Hepatic stellate cell (primary cell): ENCODE results near the gene ICAM3.

Experiments
- DNase-seq: peaks from one replicate; pipeline ENCODE4 v3.0.0; 2011; ENCODE audit warnings: low spot score

ICAM3 gene

DNA sequence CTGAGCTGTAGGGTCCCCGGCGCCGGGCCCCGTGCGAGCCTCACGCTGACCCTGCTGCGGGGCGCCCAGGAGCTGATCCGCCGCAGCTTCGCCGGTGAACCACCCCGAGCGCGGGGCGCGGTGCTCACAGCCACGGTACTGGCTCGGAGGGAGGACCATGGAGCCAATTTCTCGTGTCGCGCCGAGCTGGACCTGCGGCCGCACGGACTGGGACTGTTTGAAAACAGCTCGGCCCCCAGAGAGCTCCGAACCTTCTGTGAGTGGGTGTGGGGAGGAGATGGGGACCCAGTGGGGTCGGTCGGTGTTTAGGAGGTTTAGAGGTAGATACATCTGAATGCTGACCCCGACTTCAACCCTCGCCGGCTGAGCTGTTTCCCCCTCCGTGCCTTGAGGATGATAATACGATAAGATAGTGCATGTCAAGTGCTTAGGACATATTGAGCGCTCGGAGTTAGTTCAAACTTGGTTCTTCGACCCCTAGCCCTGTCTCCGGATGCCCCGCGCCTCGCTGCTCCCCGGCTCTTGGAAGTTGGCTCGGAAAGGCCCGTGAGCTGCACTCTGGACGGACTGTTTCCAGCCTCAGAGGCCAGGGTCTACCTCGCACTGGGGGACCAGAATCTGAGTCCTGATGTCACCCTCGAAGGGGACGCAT lies 47.7 kb downstream of the ICAM3 start:
- DNase-seq, result no peak

- peak; percentile 82 for DNase-seq
Measured at GRCh38 chr19:10290876-10291553, 48.4 kb downstream of the ICAM3 start.

DNA sequence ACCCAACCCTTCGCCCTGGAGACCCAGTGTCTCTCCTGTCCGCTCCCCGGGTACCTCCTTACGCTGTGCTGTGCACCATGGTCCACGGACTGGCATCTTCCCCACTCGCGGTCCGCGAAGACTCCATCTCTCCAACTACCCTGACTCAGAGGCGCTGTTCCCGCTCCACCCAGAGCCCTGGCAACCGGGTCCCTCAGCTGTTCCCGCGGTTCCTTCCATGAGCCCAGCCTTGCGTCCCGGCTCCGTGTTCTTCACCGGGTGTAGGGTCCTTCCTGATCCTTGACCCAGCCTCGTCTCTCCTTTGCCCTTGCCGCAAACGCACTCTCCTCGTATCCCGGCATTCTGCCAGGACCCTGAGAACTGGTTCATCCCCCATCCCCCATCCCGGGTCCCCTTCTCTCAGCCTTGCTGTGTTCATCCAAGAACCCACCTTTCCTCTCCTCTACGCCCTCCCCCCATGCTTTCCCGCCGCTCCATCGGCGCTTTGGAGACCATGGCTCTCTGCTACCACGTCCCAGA lies 49.0 kb downstream of the ICAM3 start:
- no peak for DNase-seq

- peak; percentile 53 for DNase-seq
Measured at GRCh38 chr19:10289836-10290356, 49.5 kb downstream of the ICAM3 start, which contains the start of gene ICAM5. TSS of gene ICAM5 (plus strand) at chr19:10289952. CDS start at chr19:10290044, 92 bp downstream.

DNA sequence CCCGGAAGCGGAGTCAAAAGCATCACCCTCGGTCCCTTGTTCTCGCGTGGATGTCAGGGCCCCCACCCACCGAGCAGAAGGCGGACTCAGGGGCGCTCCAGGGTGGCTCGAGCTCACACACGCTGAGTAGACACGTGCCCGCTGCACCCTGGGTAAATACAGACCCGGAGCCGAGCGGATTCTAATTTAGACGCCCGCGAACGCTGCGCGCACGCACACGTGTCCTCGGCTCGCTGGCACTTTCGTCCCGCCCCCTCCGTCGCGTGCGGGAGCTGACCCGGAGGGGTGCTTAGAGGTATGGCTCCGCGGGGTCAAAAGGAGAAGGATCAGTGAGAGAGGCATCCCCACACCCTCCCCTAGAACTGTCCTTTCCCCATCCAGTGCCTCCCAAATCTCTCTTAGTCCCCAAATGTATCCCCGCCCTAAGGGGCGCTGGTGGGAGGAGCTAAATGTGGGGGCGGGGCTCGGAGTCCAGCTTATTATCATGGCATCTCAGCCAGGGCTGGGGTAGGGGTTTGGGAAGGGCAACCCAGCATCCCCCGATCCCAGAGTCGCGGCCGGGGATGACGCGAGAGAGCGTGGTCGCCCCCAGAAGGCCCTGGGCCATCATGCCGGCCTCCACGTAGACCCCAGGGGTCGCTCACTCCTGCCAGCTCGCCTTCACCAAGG lies 50.1 kb downstream of the ICAM3 start:
- DNase-seq, result peak; percentile 66

GRCh38 chr19:10288662-10289166 lies 50.7 kb downstream of the ICAM3 start:
- no peak for DNase-seq

- DNase-seq, result no peak
Measured at GRCh38 chr19:10286803-10287737, 52.4 kb downstream of the ICAM3 start, which contains the start of gene ICAM4. TSS of gene ICAM4 (plus strand) at chr19:10286955. CDS start at chr19:10287013, 58 bp downstream.

GRCh38 chr19:10285393-10285792 lies 54.0 kb downstream of the ICAM3 start:
- DNase-seq, result no peak

DNA sequence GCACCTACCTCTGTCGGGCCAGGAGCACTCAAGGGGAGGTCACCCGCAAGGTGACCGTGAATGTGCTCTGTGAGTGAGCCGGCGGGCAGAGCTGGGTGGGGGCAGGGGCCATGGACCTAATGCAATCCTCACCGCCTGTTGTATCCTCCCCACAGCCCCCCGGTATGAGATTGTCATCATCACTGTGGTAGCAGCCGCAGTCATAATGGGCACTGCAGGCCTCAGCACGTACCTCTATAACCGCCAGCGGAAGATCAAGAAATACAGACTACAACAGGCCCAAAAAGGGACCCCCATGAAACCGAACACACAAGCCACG lies 54.5 kb downstream of the ICAM3 start:
- DNase-seq, result no peak

GRCh38 chr19:10284065-10284959 lies 55.1 kb downstream of the ICAM3 start:
- no peak for DNase-seq
